ENCODE measurements around the gene ZNF497.
A peak's percentile ranks its signal among the peaks of the same experiment; 100 is the strongest.

Gene ZNF497

GRCh38 chr19:58326914-58327726 is 35.4 kb downstream of the ZNF497 start, which contains the start of gene ZSCAN22 (continued):
- TF ChIP-seq ZBTB7A (tag by site-specific recombination; IDR thresholded peaks at IDR 0.05; ENCODE audit: low read depth) (peak; percentile 72; the same call in 1 of the 2 replicates), ZNF692 (tag by site-specific recombination; IDR thresholded peaks at IDR 0.05) (peak; percentile 93), ZBTB20 (tag by site-specific recombination; IDR thresholded peaks at IDR 0.05) (peak; percentile 93), ZEB2 (tag by site-specific recombination; IDR thresholded peaks at IDR 0.05) (peak; percentile 79), ZBTB21 (tag by site-specific recombination; IDR thresholded peaks at IDR 0.05) (no peak; the same call in 1 of the 2 replicates), ZNF335 (tag by site-specific recombination; conservative IDR thresholded peaks at IDR 0.05) (peak; percentile 98), ZNF776 (tag by site-specific recombination; IDR thresholded peaks at IDR 0.05; ENCODE audit: borderline replicate concordance) (no peak), ZBTB17 (tag by site-specific recombination; IDR thresholded peaks at IDR 0.05) (peak; percentile 91), REST (tag by site-specific recombination; IDR thresholded peaks at IDR 0.05) (peak; percentile 57), PRDM10 (tag by site-specific recombination; IDR thresholded peaks at IDR 0.05) (peak; percentile 80; the same call in 1 of the 2 replicates), SP2 (tag by site-specific recombination; IDR thresholded peaks at IDR 0.05) (peak; percentile 76), ZNF624 (tag by site-specific recombination; IDR thresholded peaks at IDR 0.05) (no peak), ZBTB8A (tag by site-specific recombination; IDR thresholded peaks at IDR 0.05) (peak; percentile 45; the same call in 1 of the 2 replicates), ZNF266 (tag by site-specific recombination; IDR thresholded peaks at IDR 0.05; ENCODE audit: low read depth) (no peak), ZNF16 (tag by site-specific recombination; IDR thresholded peaks at IDR 0.05; ENCODE audit: low read depth) (peak; percentile 12; the same call in 1 of the 2 replicates), ZNF785 (tag by site-specific recombination; IDR thresholded peaks at IDR 0.05) (peak; percentile 85; the same call in 1 of the 2 replicates), ZNF175 (tag by site-specific recombination; IDR thresholded peaks at IDR 0.05) (no peak), BCL11B (tag by site-specific recombination; IDR thresholded peaks at IDR 0.05; ENCODE audit: low read depth) (peak; percentile 92), IKZF3 (tag by site-specific recombination; IDR thresholded peaks at IDR 0.05) (no peak), HOXA7 (CRISPR knock-in tag; IDR thresholded peaks at IDR 0.05; ENCODE audit: borderline replicate concordance) (no peak), ZBTB48 (tag by site-specific recombination; IDR thresholded peaks at IDR 0.05) (peak; percentile 81), ZNF664 (tag by site-specific recombination; IDR thresholded peaks at IDR 0.05) (peak; percentile 39; the same call in 1 of the 2 replicates), ZNF658 (tag by site-specific recombination; IDR thresholded peaks at IDR 0.05) (no peak), GLIS1 (tag by site-specific recombination; IDR thresholded peaks at IDR 0.05) (no peak; the same call in 1 of the 2 replicates), ZNF791 (tag by site-specific recombination; IDR thresholded peaks at IDR 0.05) (no peak), ZNF571 (tag by site-specific recombination; IDR thresholded peaks at IDR 0.05) (no peak), ZFP41 (tag by site-specific recombination; IDR thresholded peaks at IDR 0.05; ENCODE audit: borderline replicate concordance) (peak; percentile 38; the same call in 1 of the 2 replicates), ZNF112 (tag by site-specific recombination; IDR thresholded peaks at IDR 0.05) (no peak), MZF1 (tag by site-specific recombination; IDR thresholded peaks at IDR 0.05; ENCODE audit: borderline replicate concordance) (peak; percentile 77), ZNF202 (tag by site-specific recombination; IDR thresholded peaks at IDR 0.05; ENCODE audit: borderline replicate concordance) (no peak), ZNF26 (tag by site-specific recombination; IDR thresholded peaks at IDR 0.05) (no peak)
